ENCODE data around the gene PWP2.

Gene PWP2

DNA sequence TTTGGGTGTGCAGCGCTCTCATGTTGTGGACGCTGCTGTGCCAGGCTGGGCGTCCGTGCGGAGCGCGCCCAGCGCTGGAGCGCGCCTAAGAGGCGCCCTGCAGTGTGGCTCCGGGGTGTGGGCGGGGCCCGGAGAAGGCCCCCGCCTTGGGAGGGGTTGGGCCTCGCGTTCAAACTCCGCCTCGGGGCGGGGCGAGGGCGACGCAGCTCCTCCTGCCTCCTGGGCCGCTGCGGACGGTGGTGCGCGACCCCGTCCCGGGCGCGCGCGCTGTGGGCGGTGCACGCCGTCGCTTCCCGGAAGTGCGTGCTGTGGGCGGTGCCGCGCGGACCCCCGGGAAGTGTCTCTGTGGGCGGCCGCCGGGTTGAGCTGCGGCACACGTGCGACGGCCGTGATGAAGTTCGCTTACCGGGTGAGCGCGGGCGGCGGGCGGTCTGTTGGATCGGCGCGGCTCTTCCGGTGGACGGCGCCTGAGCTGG, at the start of gene PWP2:
PWP2 (plus strand) TSS at position 374 of the 476 bp plus-strand sequence; CDS start at position 392, 18 bp downstream.
- peak; percentile 71 for DNase-seq

DNA sequence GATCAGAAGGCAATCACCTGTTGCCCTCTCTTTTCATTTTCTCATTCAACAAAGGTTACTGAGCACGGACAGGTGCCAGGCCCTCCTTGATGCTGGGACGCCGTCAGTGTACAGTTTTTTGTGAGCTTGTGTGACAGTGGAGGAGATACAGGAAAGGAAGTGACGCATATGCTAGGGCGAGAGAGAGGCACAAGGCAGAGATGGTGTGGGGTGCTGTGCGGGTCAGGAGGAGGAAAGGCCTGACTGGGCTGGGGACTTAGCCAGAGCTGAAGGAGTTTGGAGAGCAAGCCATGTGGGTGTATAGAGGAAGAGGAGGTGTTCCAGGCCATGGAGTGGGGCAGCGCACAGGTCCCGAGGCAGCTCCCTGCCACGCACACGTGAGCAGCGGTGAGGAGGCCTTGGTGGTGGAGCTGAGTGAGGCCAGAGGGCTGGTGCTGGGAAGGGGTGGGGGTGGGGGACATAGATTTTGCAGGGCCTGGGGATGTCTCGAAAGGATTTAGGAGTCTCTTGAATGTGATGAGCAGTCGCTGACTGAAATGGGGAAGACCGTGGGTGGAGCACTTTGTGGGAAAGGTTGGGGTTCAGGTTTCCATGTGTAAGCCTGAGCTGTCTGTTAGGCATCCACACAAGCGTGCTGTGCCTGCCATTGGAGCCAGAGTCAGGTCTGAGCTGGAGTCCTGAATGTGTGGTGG, 49.1 kb upstream of the PWP2 start:
- DNase-seq, result peak; percentile 43

DNA sequence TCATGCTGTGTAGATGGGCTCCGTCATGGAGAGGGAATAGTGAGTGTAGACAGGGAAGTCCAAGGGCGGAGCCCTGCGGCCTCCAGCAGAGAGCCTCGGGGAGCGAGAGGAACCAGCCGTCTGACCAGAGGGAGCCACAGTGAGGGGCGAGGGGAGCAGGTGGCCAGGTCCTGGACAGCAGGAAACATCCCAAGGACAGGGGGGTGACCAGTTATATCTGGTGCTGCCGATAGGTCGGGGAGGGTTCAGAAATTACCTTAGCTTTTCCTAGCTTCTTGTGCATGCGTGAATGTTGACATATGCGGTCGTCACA, 48.6 kb upstream of the PWP2 start:
- no peak for DNase-seq

DNA sequence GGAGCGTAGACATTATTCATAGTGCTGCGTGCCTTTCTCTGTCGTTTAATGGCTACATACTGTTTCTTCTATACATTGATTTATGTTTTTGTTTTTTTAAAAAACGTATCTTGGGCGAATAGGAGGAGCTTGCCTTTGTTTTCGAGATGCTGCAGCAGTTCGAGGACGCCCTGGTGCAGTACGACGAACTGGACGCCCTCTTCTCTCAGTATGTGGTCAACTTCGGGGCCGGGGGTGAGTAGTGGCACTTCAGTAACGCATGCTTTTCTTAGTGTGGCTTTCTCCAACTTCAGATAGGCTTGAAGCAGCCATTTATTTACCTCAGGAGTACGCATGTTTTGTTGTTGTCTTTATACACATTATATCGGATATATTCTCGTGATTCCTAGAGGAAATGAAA, 48.2 kb upstream of the PWP2 start:
- no peak for DNase-seq

DNA sequence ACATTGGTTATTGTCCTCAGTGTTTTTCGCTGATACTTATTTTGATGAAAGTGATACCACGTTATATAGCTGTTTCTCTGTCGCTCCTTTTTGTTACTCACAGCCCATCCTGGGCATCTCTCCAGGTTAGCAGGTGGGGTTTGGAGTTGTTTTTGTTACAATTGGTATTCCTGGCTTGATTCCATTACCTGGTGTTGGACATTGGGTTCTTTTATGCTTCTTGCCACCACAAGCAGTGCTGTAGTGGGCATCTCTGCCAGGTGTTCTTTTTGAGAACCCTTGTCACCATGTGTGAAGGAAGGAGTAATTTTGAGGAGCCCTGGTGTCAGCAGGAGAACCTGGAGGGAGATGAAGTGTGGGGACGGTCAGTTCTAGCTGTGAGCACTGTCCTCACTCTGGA, 47.5 kb upstream of the PWP2 start:
- no peak for DNase-seq

DNA sequence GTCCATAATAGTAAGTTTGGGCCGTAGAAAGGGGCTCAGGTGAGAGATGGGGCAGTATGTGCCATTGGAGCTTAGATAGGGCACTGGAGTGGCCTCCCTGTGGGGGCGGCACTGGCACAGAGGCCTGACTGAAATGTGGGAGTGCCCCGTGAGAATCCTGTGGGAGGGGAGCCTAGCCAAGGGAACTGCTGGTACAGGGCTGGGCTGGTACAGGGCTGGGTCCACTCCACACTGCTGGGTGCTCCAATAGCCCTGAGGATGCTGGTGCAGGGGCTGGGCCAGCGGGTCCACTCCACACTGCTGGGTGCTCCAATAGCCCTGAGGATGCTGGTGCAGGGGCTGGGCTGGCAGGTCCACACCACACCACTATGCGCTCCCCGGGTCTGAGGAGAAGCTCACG, 44.8 kb upstream of the PWP2 start:
- DNase-seq, result no peak

DNA sequence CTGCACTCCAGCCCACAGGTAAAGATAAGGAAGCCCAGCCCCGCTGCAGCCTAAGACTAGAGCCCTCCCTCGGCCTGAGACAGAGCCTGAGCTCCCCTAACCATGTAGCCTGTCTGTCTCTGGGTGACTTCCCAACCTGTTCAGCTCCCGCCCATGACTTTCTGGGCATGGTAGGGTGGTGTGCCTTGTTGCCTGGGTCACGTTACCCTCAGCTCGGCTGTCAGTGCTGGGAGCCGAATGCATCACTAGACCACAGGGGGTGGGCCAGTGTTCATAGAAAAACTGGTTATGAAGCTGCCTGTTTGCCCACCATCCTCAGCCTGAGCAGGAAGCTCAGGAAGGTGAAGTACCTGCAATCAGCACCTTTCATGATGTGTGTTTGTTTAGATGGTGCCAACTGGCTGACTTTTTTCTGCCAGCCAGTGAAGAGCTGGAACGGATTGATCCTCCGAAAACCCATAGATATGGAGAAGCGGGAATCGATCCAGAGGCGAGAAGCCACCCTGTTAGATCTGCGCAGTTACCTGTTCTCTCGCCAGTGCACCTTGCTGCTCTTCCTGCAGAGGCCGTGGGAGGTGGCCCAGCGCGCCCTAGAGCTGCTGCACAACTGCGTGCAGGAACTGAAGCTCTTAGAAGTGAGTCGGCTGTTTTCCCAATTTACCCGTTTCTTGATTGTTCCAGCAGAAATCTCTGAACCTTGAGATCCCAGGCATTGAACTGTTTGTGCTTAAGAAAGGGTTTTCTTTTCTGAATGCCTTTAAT, 43.9 kb upstream of the PWP2 start:
- no peak for DNase-seq

DNA sequence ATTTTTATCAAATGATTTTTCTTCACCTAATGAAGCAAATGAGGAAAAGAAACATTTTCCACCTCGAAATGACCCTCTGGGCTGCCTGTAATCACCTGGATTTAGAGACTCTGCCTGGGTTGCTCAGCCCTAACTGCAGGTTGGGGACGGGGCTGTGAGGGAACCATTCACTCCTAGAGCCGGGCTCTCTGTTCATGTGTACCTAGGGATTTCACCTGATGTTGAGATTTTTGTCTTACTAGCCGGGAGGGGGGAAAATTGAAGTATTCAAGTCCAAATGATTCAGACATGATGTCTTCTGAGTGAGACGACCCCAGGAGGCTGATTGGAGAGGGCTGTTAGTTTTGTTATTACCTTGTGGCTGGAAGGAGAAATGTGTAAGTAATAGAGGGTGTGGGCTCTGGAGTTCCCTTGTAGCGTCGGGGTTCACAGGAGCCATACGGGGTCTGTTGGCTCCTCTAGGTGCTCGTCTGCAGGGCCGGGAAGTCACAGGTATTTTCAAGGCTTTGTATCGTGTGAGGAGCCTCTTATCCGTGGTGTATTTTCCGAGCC, 42.3 kb upstream of the PWP2 start:
- DNase-seq, result no peak

DNA sequence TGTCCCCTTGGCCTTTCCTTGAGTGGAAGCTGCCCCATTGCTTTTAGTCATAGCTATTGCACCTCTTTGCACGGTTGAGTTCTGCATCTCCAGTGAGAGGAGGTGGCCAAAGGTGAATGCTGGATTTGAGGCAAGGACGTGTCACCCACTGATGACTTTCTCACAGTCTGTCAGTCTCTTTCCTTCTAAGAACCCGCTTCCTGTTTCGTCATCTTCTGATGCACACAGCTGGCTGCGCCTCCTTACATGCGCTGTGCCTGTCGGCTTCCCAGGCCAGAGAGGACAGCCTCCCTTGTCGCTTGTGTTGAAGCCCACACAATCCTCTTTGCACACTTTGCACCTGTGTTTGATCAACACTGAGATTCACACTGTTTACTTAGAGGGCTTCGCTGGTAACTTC, 41.8 kb upstream of the PWP2 start:
- DNase-seq, result peak; percentile 87

DNA sequence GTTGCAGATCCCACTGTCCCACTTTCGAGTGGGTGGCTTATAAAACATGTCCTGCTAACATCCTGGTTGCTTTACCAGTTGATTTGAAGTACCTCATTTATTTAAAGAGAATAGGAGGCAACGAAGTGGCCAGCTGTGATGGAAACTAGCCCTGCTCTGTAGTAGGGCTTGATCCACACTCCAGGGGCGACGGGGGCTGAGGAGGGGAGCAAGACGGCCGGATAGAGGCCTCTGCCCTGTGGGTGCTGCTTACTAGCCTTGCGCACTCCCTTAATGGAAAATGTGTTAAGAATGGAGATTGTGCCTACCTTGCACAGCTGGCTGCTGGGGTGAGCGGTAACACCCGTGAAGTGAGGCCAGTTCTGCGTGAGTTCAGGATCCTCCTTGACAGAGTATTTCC, 41.1 kb upstream of the PWP2 start:
- no peak for DNase-seq

DNA sequence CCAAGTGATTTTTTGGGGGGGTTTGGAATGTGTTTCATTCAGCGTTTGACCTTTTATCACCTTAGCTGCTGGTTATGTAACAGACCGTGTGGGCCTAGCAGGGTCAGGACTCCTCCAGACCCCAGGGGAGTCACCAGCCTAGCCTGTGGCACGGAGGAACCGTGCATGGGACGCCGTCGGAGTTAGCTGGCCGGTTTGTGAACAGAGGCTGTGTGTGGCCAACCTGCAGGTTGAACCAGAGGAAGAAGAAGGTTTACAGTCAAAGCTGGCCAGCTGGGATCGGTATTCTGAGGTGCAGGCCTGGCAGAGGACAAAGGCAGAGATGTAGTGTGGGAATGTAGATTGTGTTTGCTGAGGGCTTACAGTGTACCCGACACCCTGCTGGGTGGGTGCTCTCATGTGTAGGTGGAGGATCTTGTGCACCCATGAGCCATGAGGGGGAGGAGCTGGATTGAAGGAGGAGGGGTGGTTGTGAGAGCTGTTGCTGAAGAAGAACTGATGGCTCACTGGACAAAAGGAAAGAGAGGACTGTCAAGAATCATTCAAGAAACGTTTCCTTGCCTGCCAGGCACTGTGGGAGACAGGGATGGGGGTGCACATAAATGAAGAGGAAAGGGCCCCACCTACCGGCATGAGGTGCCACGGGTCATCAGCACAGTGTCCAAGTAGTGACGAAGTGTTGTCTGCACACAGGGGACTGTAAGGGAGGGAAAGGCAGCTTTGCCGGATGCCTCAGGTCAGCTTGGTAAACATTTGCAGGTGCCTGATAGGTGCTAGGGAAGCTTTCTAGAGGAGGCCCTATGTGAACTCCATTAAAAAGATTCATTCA, 40.0 kb upstream of the PWP2 start:
- no peak for DNase-seq

DNA sequence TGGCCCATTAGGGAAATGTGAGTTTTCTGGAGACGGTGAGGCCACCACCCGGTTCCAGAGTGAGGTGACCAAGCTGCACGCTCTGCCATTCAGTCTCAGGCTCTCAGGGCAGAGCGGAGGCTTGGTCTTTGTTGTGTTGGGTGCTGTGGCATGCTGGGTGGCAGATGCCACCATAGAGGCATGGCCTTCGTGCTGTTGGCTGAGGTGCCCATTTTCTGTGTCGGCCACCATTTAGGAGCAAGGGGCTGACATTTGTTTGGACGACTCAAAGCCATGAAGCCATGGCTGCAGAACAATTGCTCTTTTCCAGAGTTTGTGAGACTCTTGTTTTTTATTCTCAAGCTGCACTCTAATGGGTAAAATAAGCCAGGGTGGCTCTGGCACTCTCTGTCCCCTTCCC, 36.8 kb upstream of the PWP2 start:
- no peak for DNase-seq

DNA sequence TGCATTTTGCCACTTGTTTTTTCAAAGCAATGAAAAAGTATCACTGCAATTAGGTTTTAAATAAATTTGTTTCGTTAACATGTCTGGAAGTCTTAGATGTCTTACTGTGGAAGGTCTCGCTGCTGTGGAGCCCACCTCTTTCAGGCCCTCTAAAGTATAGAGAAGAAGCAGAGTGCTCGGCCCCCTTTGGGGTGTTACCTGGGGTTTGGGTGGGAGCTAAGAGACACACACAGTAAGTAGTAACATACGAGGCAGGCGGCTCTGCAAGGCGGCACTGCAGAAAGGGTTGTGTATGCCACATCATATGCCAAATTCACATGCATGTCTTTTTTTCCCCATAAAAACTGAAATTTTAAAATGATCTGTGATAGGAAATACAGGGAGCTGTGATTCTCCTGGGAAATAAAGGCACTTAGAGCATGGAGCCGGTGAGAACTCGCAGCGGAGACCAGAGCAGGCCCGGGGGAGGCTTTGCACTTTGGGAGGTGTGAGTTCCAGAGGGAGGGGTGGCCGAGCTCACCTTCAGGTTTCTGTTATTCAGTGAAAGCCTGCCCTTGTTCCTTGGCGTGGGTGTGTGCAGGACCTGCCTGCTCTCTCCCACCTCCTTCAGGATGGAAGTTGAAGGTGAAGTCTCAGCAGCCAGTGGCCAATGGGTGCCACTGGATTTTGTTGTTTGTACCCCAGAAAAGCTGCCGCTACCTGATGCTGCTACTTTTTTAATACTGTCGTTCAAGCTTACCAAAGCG, 35.7 kb upstream of the PWP2 start:
- DNase-seq, result no peak

DNA sequence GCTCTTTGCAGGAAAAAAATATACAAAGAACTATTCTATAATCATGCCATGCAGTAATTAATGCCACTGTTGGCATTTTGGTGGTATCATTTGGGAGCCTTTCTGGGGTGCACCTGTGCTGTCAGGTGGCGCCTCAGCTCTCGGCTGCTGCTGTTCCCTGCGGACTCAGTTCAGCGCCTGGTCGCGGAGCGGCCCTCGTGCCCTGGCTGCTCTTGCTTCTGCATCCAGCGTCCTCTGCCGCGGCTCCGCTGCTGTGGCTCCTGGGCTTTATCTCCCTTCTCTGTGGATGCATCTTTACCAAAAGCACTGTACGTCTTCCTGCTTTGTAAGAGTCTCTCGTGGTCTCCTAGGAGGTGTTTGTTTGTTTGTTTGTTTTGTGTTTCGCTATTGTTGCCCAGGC, 35.1 kb upstream of the PWP2 start:
- DNase-seq, result no peak

DNA sequence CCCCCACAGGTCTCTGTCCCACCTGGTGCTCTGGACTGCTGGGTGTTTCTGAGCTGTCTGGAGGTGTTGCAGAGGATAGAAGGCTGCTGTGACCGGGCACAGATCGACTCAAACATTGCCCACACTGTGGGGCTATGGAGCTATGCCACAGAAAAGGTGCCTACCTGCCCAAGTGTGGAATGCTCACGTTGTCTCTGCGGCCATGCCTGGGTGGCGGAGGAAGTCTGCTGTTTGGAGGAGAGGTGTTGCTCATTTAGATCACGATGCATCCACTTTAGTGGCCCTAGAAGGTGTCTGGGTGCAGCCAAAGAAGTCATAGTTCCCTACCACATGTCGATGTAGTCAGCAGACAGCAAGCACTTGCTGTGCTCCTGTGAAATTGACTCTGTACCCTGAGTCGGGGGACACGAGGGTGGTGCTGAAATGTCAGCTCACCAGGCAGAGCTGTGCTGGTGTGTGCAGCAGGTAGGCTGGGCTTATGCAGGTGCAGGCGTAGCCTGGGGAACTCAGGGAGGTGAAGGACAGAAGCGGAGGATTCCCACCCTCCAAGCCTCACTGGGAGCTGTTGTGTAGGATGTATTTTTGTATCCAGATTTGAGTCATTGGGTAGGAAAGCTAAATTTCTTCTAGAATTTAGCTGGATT, 32.8 kb upstream of the PWP2 start:
- peak; percentile 39 for DNase-seq

DNA sequence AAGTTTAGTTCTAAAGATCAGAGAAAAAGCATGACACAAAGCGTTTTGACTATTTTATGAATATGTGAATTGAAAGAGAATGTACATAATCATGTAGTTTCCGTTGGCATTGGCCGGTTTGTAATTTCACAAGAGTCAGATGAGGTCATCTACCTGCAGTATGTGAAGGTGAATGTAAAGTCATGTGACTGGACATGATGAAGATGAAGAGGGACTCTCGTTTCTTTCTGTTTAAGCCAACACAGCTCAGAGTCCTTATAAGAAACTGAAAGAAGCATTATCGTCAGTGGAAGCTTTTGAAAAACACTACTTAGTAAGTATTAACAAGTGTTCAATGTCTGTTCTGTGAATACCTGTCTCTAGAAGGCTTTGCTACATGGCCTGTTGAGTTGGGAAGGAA, 30.9 kb upstream of the PWP2 start:
- DNase-seq, result no peak

DNA sequence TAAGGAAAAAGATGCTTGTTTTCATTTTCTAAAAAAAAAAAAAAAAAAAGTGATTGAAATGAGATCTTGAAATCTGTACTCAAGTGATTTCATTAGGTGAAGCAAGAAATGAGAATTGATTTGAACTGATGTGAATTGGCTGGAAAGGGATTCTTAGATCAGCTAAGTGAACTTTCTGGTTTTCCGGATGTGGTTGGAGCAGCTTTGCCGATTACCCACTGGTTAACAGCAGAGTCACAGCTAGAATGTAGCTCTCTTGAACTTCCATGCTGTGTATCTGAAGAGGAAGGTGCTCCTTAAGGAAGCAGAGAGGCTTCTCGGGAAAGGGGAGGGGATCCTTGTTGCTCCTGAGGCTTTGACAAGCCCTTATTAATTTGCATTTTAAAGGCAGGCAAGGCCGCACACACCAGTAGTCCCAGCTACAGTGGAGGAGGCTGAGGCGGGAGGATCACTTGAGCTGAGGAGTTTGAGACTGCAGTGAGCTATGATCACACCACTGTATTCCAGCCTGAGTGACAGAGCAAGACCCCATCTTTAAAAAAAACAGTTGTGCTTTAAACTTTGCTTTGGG, 28.7 kb upstream of the PWP2 start:
- DNase-seq, result peak; percentile 32

DNA sequence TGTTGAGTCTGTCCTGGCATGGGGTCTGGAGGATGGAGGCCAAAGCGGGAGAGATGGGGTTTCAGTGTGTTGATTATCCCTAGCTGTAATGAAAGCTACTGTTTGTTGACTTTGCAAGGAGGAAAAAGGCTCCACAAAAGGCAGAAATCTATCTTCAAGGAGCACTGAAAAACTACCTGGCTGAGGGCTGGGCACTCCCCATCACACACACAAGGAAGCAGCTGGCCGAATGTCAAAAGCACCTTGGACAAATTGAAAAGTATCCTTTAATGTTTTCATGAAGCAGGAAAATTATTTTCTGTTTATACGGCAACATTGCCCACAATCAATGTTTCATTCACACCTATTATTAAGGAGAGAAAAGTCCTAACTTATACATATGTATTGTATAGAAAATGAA, 27.8 kb upstream of the PWP2 start:
- DNase-seq, result no peak

DNA sequence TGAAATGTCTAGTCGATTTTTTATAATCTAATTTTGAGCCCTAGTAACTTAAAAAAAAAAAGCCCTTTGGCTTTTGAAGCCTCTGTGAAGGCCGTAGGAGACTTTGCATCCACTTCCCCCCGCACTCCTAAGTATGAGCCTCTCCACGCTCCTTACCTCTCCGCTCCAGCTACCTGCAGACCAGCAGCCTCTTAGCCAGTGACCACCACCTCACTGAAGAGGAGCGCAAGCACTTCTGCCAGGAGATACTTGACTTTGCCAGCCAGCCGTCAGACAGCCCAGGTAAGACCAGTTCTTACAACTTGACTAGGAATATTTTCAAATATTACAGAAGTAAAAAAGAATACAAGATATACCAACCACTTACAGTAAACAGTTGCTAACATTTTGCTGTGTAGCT, 27.4 kb upstream of the PWP2 start:
- no peak for DNase-seq

DNA sequence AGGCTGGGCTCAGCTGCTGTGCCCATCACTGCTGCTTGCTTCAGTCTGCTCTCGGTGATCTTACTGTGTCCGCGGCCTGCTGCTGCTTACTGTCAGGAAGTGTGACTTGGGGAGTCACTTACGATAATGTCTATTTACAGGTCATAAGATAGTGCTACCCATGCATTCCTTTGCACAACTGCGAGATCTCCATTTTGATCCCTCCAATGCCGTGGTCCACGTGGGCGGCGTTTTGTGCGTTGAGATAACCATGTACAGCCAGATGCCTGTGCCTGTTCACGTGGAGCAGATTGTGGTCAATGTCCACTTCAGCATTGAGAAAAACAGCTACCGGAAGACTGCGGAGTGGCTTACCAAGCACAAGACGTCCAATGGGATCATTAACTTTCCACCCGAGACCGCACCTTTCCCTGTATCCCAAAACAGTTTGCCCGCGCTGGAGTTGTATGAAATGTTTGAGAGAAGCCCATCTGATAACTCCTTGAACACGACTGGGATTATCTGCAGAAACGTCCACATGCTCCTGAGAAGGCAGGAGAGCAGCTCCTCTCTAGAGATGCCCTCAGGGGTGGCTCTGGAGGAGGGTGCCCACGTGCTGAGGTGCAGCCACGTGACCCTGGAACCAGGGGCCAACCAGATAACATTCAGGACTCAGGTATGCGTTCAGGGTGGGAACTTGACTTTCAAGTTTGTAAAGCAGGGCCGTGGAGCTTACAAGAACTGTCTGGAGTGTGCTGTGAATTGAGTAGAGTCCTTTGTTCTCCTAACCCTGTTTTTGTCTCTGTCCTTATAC, 24.4 kb upstream of the PWP2 start:
- DNase-seq, result peak; percentile 16
